Measurements from ENCODE around the gene NRBF2. TPM values are rescaled to one million over a fixed set of nuclear protein-coding genes. Genes with fewer than 3 reads are reported as not detected.

The NRBF2 gene
- total RNA-seq, 2 experiments from 2014 or later: 20.3 to 25.2 TPM

GRCh38 chr10:63155388-63156020 is 22.4 kb downstream of the NRBF2 start:
- H3K27ac Mint-ChIP-seq: peak overlapping the region; percentile 65

GRCh38 chr10:63156236-63156635 is 23.1 kb downstream of the NRBF2 start:
- no peak overlapping the region for H3K4me3 Mint-ChIP-seq
- H3K27ac Mint-ChIP-seq: no peak overlapping the region

More at GRCh38 chr10:63155388-63156020, 22.4 kb downstream of the NRBF2 start:
- no peak overlapping the region for H3K4me3 Mint-ChIP-seq
- peaks cover 13% of the 10 kb centered on the region for H3K4me1 Mint-ChIP-seq
- H3K9me3 Mint-ChIP-seq (ENCODE audit: low read depth): no peaks in the 10 kb centered on the region
- ATAC-seq (no peak), DNase-seq (no peak)
- CTCF ChIA-PET: interaction anchor here (1.3 to 5.4 kb wide), 5 partner anchors 12 to 564 kb away, joined by 4 to 57 read pairs (median 25); no protein-coding TSS in a partner anchor
- H3K36me3 Mint-ChIP-seq: peaks cover 20% of the 10 kb centered on the region
- H3K27me3 Mint-ChIP-seq: no peaks in the 10 kb centered on the region

GRCh38 chr10:63157845-63158624 is 24.9 kb downstream of the NRBF2 start:
- Mint-ChIP-seq H3K36me3 (peaks cover 19% of the 10 kb centered on the region), H3K27me3 (no peaks in the 10 kb centered on the region), H3K27ac (peak overlapping the region; percentile 46), H3K4me1 (peaks cover 21% of the 10 kb centered on the region), H3K4me3 (no peak overlapping the region), H3K9me3 (ENCODE audit: low read depth) (no peaks in the 10 kb centered on the region)
- ATAC-seq (peak; percentile 82), DNase-seq (peak; percentile 70)
- CTCF ChIA-PET: interaction anchor here (0.6 to 5.4 kb wide), 33 partner anchors 9 to 910 kb away, joined by 3 to 57 read pairs (median 4); partner anchors contain the start of genes EGR2 and NRBF2

More at GRCh38 chr10:63156236-63156635, 23.1 kb downstream of the NRBF2 start:
- ATAC-seq: no peak
- no peaks in the 10 kb centered on the region for H3K9me3 Mint-ChIP-seq (ENCODE audit: low read depth)
- H3K4me1 Mint-ChIP-seq: peaks cover 13% of the 10 kb centered on the region
- H3K36me3 Mint-ChIP-seq: peaks cover 20% of the 10 kb centered on the region
- CTCF ChIA-PET: interaction anchor here (2.3 to 5.4 kb wide), 6 partner anchors 11 to 563 kb away, joined by 7 to 57 read pairs (median 26); partner anchors contain the start of gene NRBF2
- no peaks in the 10 kb centered on the region for H3K27me3 Mint-ChIP-seq
- no peak for DNase-seq

- Mint-ChIP-seq H3K27ac (no peak overlapping the region), H3K36me3 (peaks cover 10% of the 10 kb centered on the region), H3K27me3 (no peaks in the 10 kb centered on the region), H3K4me1 (peaks cover 21% of the 10 kb centered on the region), H3K4me3 (no peak overlapping the region), H3K9me3 (ENCODE audit: low read depth) (no peaks in the 10 kb centered on the region)
- DNase-seq (no peak), ATAC-seq (no peak)
- CTCF ChIA-PET: interaction anchor here (0.8 to 4.6 kb wide), 5 partner anchors 16 to 559 kb away, joined by 3 to 18 read pairs (median 4); no protein-coding TSS in a partner anchor
Measured at GRCh38 chr10:63161592-63161991, 28.5 kb downstream of the NRBF2 start.

- Mint-ChIP-seq H3K4me1 (peaks cover 24% of the 10 kb centered on the region), H3K36me3 (peaks cover 22% of the 10 kb centered on the region), H3K9me3 (ENCODE audit: low read depth) (no peaks in the 10 kb centered on the region), H3K27ac (peak overlapping the region; percentile 28), H3K4me3 (no peak overlapping the region), H3K27me3 (no peaks in the 10 kb centered on the region)
- DNase-seq (no peak), ATAC-seq (no peak)
- CTCF ChIA-PET: interaction anchor here (0.8 to 6.5 kb wide), 4 partner anchors 9 to 555 kb away, joined by 3 to 106 read pairs (median 10); partner anchors contain the start of gene NRBF2
Measured at GRCh38 chr10:63164166-63164623, 31.1 kb downstream of the NRBF2 start.

- no peak overlapping the region for H3K4me3 Mint-ChIP-seq
- H3K9me3 Mint-ChIP-seq (ENCODE audit: low read depth): no peaks in the 10 kb centered on the region
- no peak for DNase-seq
- peaks cover 33% of the 10 kb centered on the region for H3K4me1 Mint-ChIP-seq
- peaks cover 32% of the 10 kb centered on the region for H3K36me3 Mint-ChIP-seq
- CTCF ChIA-PET: interaction anchor here (0.8 to 6.5 kb wide), 7 partner anchors 8 to 554 kb away, joined by 3 to 106 read pairs (median 18); partner anchors contain the start of gene NRBF2
- ATAC-seq: no peak
- no peaks in the 10 kb centered on the region for H3K27me3 Mint-ChIP-seq
- H3K27ac Mint-ChIP-seq: no peak overlapping the region
Measured at GRCh38 chr10:63165249-63165648, 32.1 kb downstream of the NRBF2 start.

GRCh38 chr10:63166742-63167258 is 33.7 kb downstream of the NRBF2 start:
- H3K36me3 Mint-ChIP-seq: peaks cover 44% of the 10 kb centered on the region
- H3K27ac Mint-ChIP-seq: no peak overlapping the region

GRCh38 chr10:63168821-63169462 is 35.8 kb downstream of the NRBF2 start:
- Mint-ChIP-seq H3K4me1 (peaks cover 62% of the 10 kb centered on the region), H3K9me3 (ENCODE audit: low read depth) (no peaks in the 10 kb centered on the region), H3K4me3 (no peak overlapping the region), H3K27me3 (no peaks in the 10 kb centered on the region), H3K27ac (peak overlapping the region; percentile 37), H3K36me3 (peaks cover 59% of the 10 kb centered on the region)
- CTCF ChIA-PET: interaction anchor here (3.9 to 6.5 kb wide), 3 partner anchors 12 to 550 kb away, joined by 57 to 106 read pairs (median 77); no protein-coding TSS in a partner anchor
- ATAC-seq: no peak
- DNase-seq: no peak

More at GRCh38 chr10:63166742-63167258, 33.7 kb downstream of the NRBF2 start:
- DNase-seq: no peak
- Mint-ChIP-seq H3K4me3 (no peak overlapping the region), H3K27me3 (no peaks in the 10 kb centered on the region), H3K9me3 (ENCODE audit: low read depth) (no peaks in the 10 kb centered on the region), H3K4me1 (peaks cover 44% of the 10 kb centered on the region)
- peak; percentile 59 for ATAC-seq
- CTCF ChIA-PET: interaction anchor here (0.5 to 6.5 kb wide), 38 partner anchors 9 to 653 kb away, joined by 3 to 106 read pairs (median 4); no protein-coding TSS in a partner anchor

GRCh38 chr10:63169624-63170023 is 36.5 kb downstream of the NRBF2 start:
- ATAC-seq (no peak), DNase-seq (no peak)
- Mint-ChIP-seq H3K4me3 (no peak overlapping the region), H3K27me3 (no peaks in the 10 kb centered on the region), H3K36me3 (peaks cover 64% of the 10 kb centered on the region), H3K4me1 (peaks cover 69% of the 10 kb centered on the region), H3K9me3 (ENCODE audit: low read depth) (no peaks in the 10 kb centered on the region), H3K27ac (no peak overlapping the region)
- CTCF ChIA-PET: interaction anchor here (2.9 to 6.5 kb wide), 3 partner anchors 12 to 550 kb away, joined by 13 to 106 read pairs (median 57); no protein-coding TSS in a partner anchor

GRCh38 chr10:63171255-63171855 is 38.2 kb downstream of the NRBF2 start:
- H3K36me3 Mint-ChIP-seq: peaks cover 69% of the 10 kb centered on the region
- peak; percentile 9 for ATAC-seq

GRCh38 chr10:63171926-63172325 is 38.8 kb downstream of the NRBF2 start:
- Mint-ChIP-seq H3K36me3 (peaks cover 73% of the 10 kb centered on the region), H3K27ac (peak overlapping the region; percentile 99), H3K9me3 (ENCODE audit: low read depth) (no peaks in the 10 kb centered on the region), H3K4me1 (peaks cover 69% of the 10 kb centered on the region), H3K4me3 (no peak overlapping the region), H3K27me3 (no peaks in the 10 kb centered on the region)
- no peak for ATAC-seq
- DNase-seq: no peak
- CTCF ChIA-PET: interaction anchor here (1.3 to 2.9 kb wide), 2 partner anchors 457 to 548 kb away, joined by 6 to 13 read pairs; no protein-coding TSS in a partner anchor

More at GRCh38 chr10:63171255-63171855, 38.2 kb downstream of the NRBF2 start:
- DNase-seq: no peak
- Mint-ChIP-seq H3K27me3 (no peaks in the 10 kb centered on the region), H3K9me3 (ENCODE audit: low read depth) (no peaks in the 10 kb centered on the region), H3K4me3 (no peak overlapping the region), H3K4me1 (peaks cover 72% of the 10 kb centered on the region), H3K27ac (peak overlapping the region; percentile 99)
- CTCF ChIA-PET: interaction anchor here (0.8 to 2.9 kb wide), 4 partner anchors 14 to 548 kb away, joined by 3 to 13 read pairs (median 4); no protein-coding TSS in a partner anchor
